ES-I3 (cell line): ENCODE measurements around the gene PGR.

Source experiments
- H3K36me3 ChIP-seq: 2 replicates; pipeline ENCODE4 v1.6.1; 2013; ENCODE audit warnings: mild to moderate bottlenecking, low read length, control low read depth, moderate library complexity; ENCODE audit not compliant: insufficient read depth
- H3K4me1 ChIP-seq: 2 replicates; pipeline ENCODE4 v1.6.1; 2013; ENCODE audit warnings: mild to moderate bottlenecking, control low read depth, low read length; ENCODE audit not compliant: insufficient read depth
- H3K9ac ChIP-seq: 2 replicates; pipeline ENCODE4 v1.6.1; 2013; ENCODE audit warnings: low read depth, mild to moderate bottlenecking, low read length, moderate library complexity
- H3K9me3 ChIP-seq: 2 replicates; pipeline ENCODE4 v1.6.1; 2013; ENCODE audit warnings: mild to moderate bottlenecking, low read length, moderate library complexity; ENCODE audit not compliant: control insufficient read depth, insufficient read depth

The PGR gene

GRCh38 chr11:101104716-101105115, 24.9 kb downstream of the PGR start:
- Histone ChIP-seq H3K36me3 (no peaks in the 10 kb centered on the region), H3K4me1 (no peaks in the 10 kb centered on the region), H3K9ac (no peak overlapping the region), H3K9me3 (no peaks in the 10 kb centered on the region)

GRCh38 chr11:101103433-101103832, 26.2 kb downstream of the PGR start:
- no peaks in the 10 kb centered on the region for H3K9me3 ChIP-seq
- H3K9ac ChIP-seq: no peak overlapping the region
- H3K4me1 ChIP-seq: no peaks in the 10 kb centered on the region
- no peaks in the 10 kb centered on the region for H3K36me3 ChIP-seq

- Histone ChIP-seq H3K9me3 (no peaks in the 10 kb centered on the region), H3K9ac (no peak overlapping the region), H3K36me3 (no peaks in the 10 kb centered on the region), H3K4me1 (no peaks in the 10 kb centered on the region)
These were observed 29.0 kb downstream of the PGR start for GRCh38 chr11:101100601-101101000.

GRCh38 chr11:101096036-101096704, 33.4 kb downstream of the PGR start:
- Histone ChIP-seq H3K9me3 (no peaks in the 10 kb centered on the region), H3K36me3 (no peaks in the 10 kb centered on the region), H3K4me1 (no peaks in the 10 kb centered on the region), H3K9ac (no peak overlapping the region)

- no peak overlapping the region for H3K9ac ChIP-seq
- no peaks in the 10 kb centered on the region for H3K36me3 ChIP-seq
- H3K4me1 ChIP-seq: no peaks in the 10 kb centered on the region
- no peaks in the 10 kb centered on the region for H3K9me3 ChIP-seq
These were observed 37.8 kb downstream of the PGR start for GRCh38 chr11:101091781-101092180.

- no peaks in the 10 kb centered on the region for H3K4me1 ChIP-seq
- H3K36me3 ChIP-seq: no peaks in the 10 kb centered on the region
- H3K9ac ChIP-seq: no peak overlapping the region
- H3K9me3 ChIP-seq: no peaks in the 10 kb centered on the region
These were observed 38.8 kb downstream of the PGR start for GRCh38 chr11:101090679-101091270.

GRCh38 chr11:101083335-101083734, 46.3 kb downstream of the PGR start:
- H3K9me3 ChIP-seq: peaks cover 22% of the 10 kb centered on the region
- H3K4me1 ChIP-seq: no peaks in the 10 kb centered on the region
- no peaks in the 10 kb centered on the region for H3K36me3 ChIP-seq
- H3K9ac ChIP-seq: no peak overlapping the region

- Histone ChIP-seq H3K4me1 (no peaks in the 10 kb centered on the region), H3K9me3 (peaks cover 22% of the 10 kb centered on the region), H3K9ac (no peak overlapping the region), H3K36me3 (no peaks in the 10 kb centered on the region)
These were observed 46.8 kb downstream of the PGR start for GRCh38 chr11:101082813-101083212.

- Histone ChIP-seq H3K4me1 (no peaks in the 10 kb centered on the region), H3K9me3 (no peaks in the 10 kb centered on the region), H3K36me3 (no peaks in the 10 kb centered on the region), H3K9ac (no peak overlapping the region)
These were observed 65.9 kb downstream of the PGR start for GRCh38 chr11:101063706-101064105.

GRCh38 chr11:101061606-101062005, 68.0 kb downstream of the PGR start:
- Histone ChIP-seq H3K4me1 (no peaks in the 10 kb centered on the region), H3K9me3 (no peaks in the 10 kb centered on the region), H3K9ac (no peak overlapping the region), H3K36me3 (no peaks in the 10 kb centered on the region)

GRCh38 chr11:101059331-101059730, 70.3 kb downstream of the PGR start:
- Histone ChIP-seq H3K4me1 (no peaks in the 10 kb centered on the region), H3K9me3 (no peaks in the 10 kb centered on the region), H3K36me3 (no peaks in the 10 kb centered on the region), H3K9ac (no peak overlapping the region)

GRCh38 chr11:101053492-101053891, 76.1 kb downstream of the PGR start:
- no peaks in the 10 kb centered on the region for H3K9me3 ChIP-seq
- H3K36me3 ChIP-seq: no peaks in the 10 kb centered on the region
- no peak overlapping the region for H3K9ac ChIP-seq
- H3K4me1 ChIP-seq: no peaks in the 10 kb centered on the region

- Histone ChIP-seq H3K9me3 (no peaks in the 10 kb centered on the region), H3K4me1 (no peaks in the 10 kb centered on the region), H3K36me3 (no peaks in the 10 kb centered on the region), H3K9ac (no peak overlapping the region)
These were observed 77.9 kb downstream of the PGR start for GRCh38 chr11:101051677-101052076.

GRCh38 chr11:101049813-101050212, 79.8 kb downstream of the PGR start:
- Histone ChIP-seq H3K36me3 (no peaks in the 10 kb centered on the region), H3K9me3 (no peaks in the 10 kb centered on the region), H3K9ac (no peak overlapping the region), H3K4me1 (no peaks in the 10 kb centered on the region)

GRCh38 chr11:101049123-101049522, 80.5 kb downstream of the PGR start:
- H3K36me3 ChIP-seq: no peaks in the 10 kb centered on the region
- no peak overlapping the region for H3K9ac ChIP-seq
- no peaks in the 10 kb centered on the region for H3K9me3 ChIP-seq
- no peaks in the 10 kb centered on the region for H3K4me1 ChIP-seq
